K562 (cell line): ENCODE measurements around the gene APBA2. TPM values are rescaled to one million over a fixed set of nuclear protein-coding genes. Genes with fewer than 3 reads are reported as not detected.
A peak's percentile ranks its signal among the peaks of the same experiment; 100 is the strongest.

Source experiments
- ARNT ChIP-seq, 2 experiments: fragments of 450-650 bp; IDR thresholded peaks; 2 replicates each; pipeline ENCODE4 v1.6.1; 2016; ENCODE audit warnings: mild to moderate bottlenecking in 1 of 2
- BCL6 ChIP-seq: fragments of 250-450 bp; sonication (Bioruptor Pico); IDR thresholded peaks from 2 replicates; pipeline ENCODE4 v1.4.0; 2020
- E2F6 ChIP-seq, 2 experiments: IDR thresholded peaks; 2 replicates each; pipeline ENCODE4 v1.6.1; 2011; ENCODE audit warnings: borderline replicate concordance in 1 of 2, control low read depth in 1 of 2, low read depth in 1 of 2, low read length in 1 of 2, mild to moderate bottlenecking in 1 of 2, mixed read lengths in 1 of 2, moderate library complexity in 1 of 2; ENCODE audit not compliant: insufficient read depth in 1 of 2, insufficient read length in 1 of 2, poor library complexity in 1 of 2, severe bottlenecking in 1 of 2; ENCODE audit errors: extremely low read depth in 1 of 2
- KLF13 ChIP-seq: fragments of 450-650 bp; IDR thresholded peaks from 2 replicates; pipeline ENCODE4 v1.6.1; 2016; ENCODE audit warnings: missing genetic modification characterization, low read depth, mild to moderate bottlenecking, missing compliant biosample characterization, moderate library complexity, borderline replicate concordance
- NFATC3 ChIP-seq: fragments of 450-650 bp; IDR thresholded peaks from 2 replicates; pipeline ENCODE4 v1.6.1; 2017; ENCODE audit warnings: mild to moderate bottlenecking
- PCBP2 ChIP-seq: fragments of 200-400 bp; formaldehyde crosslinking; IDR thresholded peaks from 2 replicates; pipeline ENCODE4 v1.6.1; 2018; ENCODE audit warnings: low read length, low read depth, mild to moderate bottlenecking, moderate library complexity; ENCODE audit not compliant: poor library complexity, severe bottlenecking
- PRMT5 ChIP-seq: sonication (generic); formaldehyde crosslinking; IDR thresholded peaks from 2 replicates; pipeline ENCODE4 v1.5.0; 2020; ENCODE audit warnings: missing genetic modification reagents
- TAF7 ChIP-seq: fragments of 450-650 bp; IDR thresholded peaks from 2 replicates; pipeline ENCODE4 v1.6.1; 2016; ENCODE audit warnings: missing genetic modification characterization, missing compliant biosample characterization
- ZBTB12 ChIP-seq: fragments of 250-450 bp; sonication (Bioruptor Pico); IDR thresholded peaks from 2 replicates; pipeline ENCODE4 v1.4.0; 2020
- ZFPM2 ChIP-seq: fragments of 250-450 bp; sonication (Bioruptor Pico); IDR thresholded peaks from 2 replicates; pipeline ENCODE4 v1.5.1; 2022; ENCODE audit warnings: mild to moderate bottlenecking
- ZKSCAN1 ChIP-seq: fragments of 150-350 bp; IDR thresholded peaks from 2 replicates; pipeline ENCODE4 v1.6.1; 2016; ENCODE audit warnings: low read depth, low read length
- ZNF354B ChIP-seq: fragments of 250-450 bp; sonication (Bioruptor Pico); IDR thresholded peaks from 2 replicates; pipeline ENCODE4 v1.4.0; 2020
- ZNF407 ChIP-seq: fragments of 450-650 bp; IDR thresholded peaks from 2 replicates; pipeline ENCODE4 v1.6.1; 2016; ENCODE audit warnings: low read depth
- polyA plus RNA-seq, 8 experiments: library from polyadenylated mRNA; depleted of rRNA in 4 of 8; stranded (reverse) in 5 of 8; unstranded in 3 of 8; fragments of >200 nt; fragmentation: Nextera tagmentation in 2 of 8; fragmentation: Illumina TruSeq in 1 of 8; extraction: Ambion mirVana in 2 of 8; extraction: Trizol in 1 of 8; gene quantifications; 2 replicates each; pipeline versions ENCODE4 v1.2.1 to v1.2.3, GENCODE V29; 2011 to 2014; ENCODE audit warnings: inconsistent platforms in 1 of 8, missing spikeins in 1 of 8
- total RNA-seq, 7 experiments: library from RNA; depleted of rRNA in 6 of 7; stranded (reverse); fragments of >200 nt in 6 of 7; fragmentation: Illumina TruSeq in 2 of 7; extraction: Trizol in 2 of 7; gene quantifications; 2 replicates each; pipeline versions ENCODE4 v1.2.1 to v1.2.3, GENCODE V29; 2011 to 2021; ENCODE audit warnings: low replicate concordance in 1 of 7

The APBA2 gene
- total and polyA plus RNA-seq, 9 of the 15 experiments (the other 6 are each of a cell fraction or from before 2014, with no cell fraction given): 0.24 to 40.9 (median 25.2) TPM

GRCh38 chr15:28955993-28956421, 70.2 kb downstream of the APBA2 start (continued):
- TF ChIP-seq ZNF407 (no peak), TAF7 (no peak), PCBP2 (no peak), KLF13 (no peak), E2F6 (IDR thresholded peaks at IDR 0.05; ENCODE audit: borderline replicate concordance in 1 of 2, extremely low read depth in 1 of 2, insufficient read depth in 1 of 2, insufficient read length in 1 of 2, low read depth in 1 of 2, low read length in 1 of 2, poor library complexity in 1 of 2, severe bottlenecking in 1 of 2) (peak in 1 of 2 experiments; percentile 32), PRMT5 (CRISPR knock-in tag) (no peak), ZBTB12 (0 out of 2 replicates have a peak, but pooled peaks have one; percentile 51), ZKSCAN1 (0 out of 2 replicates have a peak, but pooled peaks have one; percentile 10), ARNT (IDR thresholded peaks at IDR 0.05) (no peak), ZFPM2 (no peak), ZNF354B (no peak), BCL6 (no peak), NFATC3 (no peak)
